ENCODE measurements around the gene RACGAP1. TPM values are rescaled to one million over a fixed set of nuclear protein-coding genes. Genes with fewer than 3 reads are reported as not detected.

RACGAP1 gene
- polyA plus RNA-seq, 1 of the 3 experiments (the other 2 are of a cell fraction), result 21.5 TPM

DNA sequence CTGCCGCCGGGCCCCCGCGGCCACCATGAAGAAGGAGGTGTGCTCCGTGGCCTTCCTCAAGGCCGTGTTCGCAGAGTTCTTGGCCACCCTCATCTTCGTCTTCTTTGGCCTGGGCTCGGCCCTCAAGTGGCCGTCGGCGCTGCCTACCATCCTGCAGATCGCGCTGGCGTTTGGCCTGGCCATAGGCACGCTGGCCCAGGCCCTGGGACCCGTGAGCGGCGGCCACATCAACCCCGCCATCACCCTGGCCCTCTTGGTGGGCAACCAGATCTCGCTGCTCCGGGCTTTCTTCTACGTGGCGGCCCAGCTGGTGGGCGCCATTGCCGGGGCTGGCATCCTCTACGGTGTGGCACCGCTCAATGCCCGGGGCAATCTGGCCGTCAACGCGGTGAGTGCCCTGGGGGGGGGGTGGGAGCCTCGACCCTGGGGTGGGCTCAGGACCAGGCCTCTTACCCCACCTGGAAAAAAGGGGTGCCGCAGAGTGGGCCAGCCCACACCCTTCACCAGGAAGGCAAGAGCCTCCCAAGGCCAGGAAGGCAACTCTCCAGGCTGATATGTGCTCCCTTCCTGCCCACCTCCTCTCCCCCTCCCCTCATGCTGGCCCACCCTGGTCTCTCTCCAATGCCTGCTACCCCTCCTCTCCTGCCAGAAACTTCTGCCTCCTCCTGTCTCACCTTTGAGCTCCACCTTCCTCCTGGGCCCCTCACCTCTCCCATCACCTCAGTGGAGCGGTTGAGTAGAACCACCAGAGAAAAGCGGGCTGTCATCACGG lies 63.1 kb downstream of the RACGAP1 start:
- no peak for DNase-seq
- Histone ChIP-seq H3K27ac (ENCODE audit: low read depth in 2 of 2, low read length in 1 of 2) (no peak overlapping the region), H3K4me1 (ENCODE audit: control insufficient read depth in 1 of 2, insufficient read depth in 2 of 2, low read depth in 1 of 2, low read length in 1 of 2) (peaks cover 8 to 19% of the 10 kb centered on the region in 2 experiments; a peak in 3 of 4 replicates), H3K9me3 (no peaks in the 10 kb centered on the region), H3K4me2 (peak overlapping the region; percentile 63; the same call in 1 of the 2 replicates), H3K4me3 (ENCODE audit: low read depth in 2 of 2, low read length in 1 of 2) (no peak overlapping the region), H2AFZ (ENCODE audit: low read depth) (no peak overlapping the region), H3K36me3 (replicated peaks in 1 of 2; ENCODE audit: control insufficient read depth in 1 of 2, insufficient read depth in 2 of 2, low read length in 1 of 2) (no peaks in the 10 kb centered on the region), H3K27me3 (ENCODE audit: insufficient read depth) (no peaks in the 10 kb centered on the region), H3F3A (replicated peaks; ENCODE audit: insufficient read depth) (no peaks in the 10 kb centered on the region), H3K9me2 (no peaks in the 10 kb centered on the region), H3K9ac (no peak overlapping the region), H3K79me2 (ENCODE audit: insufficient read depth) (no peaks in the 10 kb centered on the region), H4K20me1 (ENCODE audit: insufficient read depth) (no peaks in the 10 kb centered on the region)
- ChIA-PET CTCF (interaction anchor here (1.0 to 20.3 kb wide), 10 partner anchors 16 to 214 kb away, joined by 3 to 1401 read pairs (median 8); partner anchors contain the start of genes ASIC1 and COX14), POLR2A (no interaction called here)
- TF ChIP-seq JUND (IDR thresholded peaks at IDR 0.05) (no peak), EP300 (IDR thresholded peaks at IDR 0.05; ENCODE audit: borderline replicate concordance in 1 of 2, low read depth in 1 of 2, low read length in 1 of 2) (no peak), FOXJ3 (CRISPR knock-in tag; IDR thresholded peaks at IDR 0.05) (no peak), NFIC (IDR thresholded peaks at IDR 0.05; ENCODE audit: borderline replicate concordance) (no peak), POLR2AphosphoS5 (IDR thresholded peaks at IDR 0.05; ENCODE audit: low read depth, low read length) (no peak), FOSL2 (IDR thresholded peaks at IDR 0.05; ENCODE audit: borderline replicate concordance, low read depth) (no peak)
- 98% methylated on average over 19 of the region's 37 CpGs for WGBS (ENCODE audit: low lambda C conversion rate)

DNA sequence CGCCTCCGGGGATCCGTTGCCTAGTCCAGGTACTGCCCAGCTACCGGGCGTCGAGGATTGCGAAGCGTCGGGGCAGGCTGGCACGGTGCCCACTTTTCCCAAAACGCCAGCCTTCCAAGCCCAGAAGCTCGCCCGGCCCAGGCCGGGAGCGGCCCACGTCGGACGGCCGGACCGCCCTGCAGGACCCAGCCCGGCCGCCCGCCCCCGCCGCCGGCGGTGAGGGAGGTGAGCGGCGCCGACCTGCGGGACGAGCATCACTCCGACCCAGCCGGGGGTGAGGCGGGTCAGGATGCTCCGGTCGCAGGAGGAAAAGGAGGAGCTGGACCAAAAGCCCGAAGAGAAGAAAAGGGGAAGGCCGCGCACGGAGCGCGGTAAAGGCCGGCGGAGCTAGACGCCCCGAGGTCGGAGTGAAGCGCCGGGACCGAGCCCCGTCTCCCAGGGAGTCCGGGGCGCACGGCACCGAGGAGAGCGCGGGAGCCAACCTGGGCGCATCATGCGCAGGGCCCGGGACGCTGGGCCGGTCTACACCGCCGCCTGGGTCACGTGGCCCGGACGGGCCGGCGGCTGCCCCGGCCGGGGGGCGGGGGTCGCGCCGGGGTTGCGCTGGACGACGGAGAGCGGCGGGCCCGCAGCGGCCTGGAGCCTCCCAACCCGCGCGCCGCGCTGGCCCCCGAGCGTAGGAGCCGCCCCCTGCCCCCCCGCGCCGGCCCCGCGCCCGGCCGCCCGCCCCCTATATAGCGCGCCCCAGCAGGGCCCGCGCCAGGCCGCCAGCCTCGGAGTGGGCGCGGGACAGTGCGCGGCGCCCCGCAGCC lies 64.0 kb downstream of the RACGAP1 start, which contains the start of gene AQP5:
TSS of gene AQP5 (plus strand) at position 762 of the 812 bp plus-strand sequence. CDS start 146 bp downstream, outside the sequence.
- H3K36me3 ChIP-seq (replicated peaks in 1 of 2; ENCODE audit: control insufficient read depth in 1 of 2, insufficient read depth in 2 of 2, low read length in 1 of 2), result no peaks in the 10 kb centered on the region
- CTCF ChIA-PET, result interaction anchor here (1.1 to 20.3 kb wide), 6 partner anchors 15 to 215 kb away, joined by 3 to 1401 read pairs (median 22); partner anchors contain the start of genes ASIC1 and COX14
- no peaks in the 10 kb centered on the region for H3K9me2 ChIP-seq
- H3K4me2 ChIP-seq, result peak within 1 kb of the TSS; percentile 63; the same call in 1 of the 2 replicates
- no peak within 1 kb of the TSS; a peak in 1 of 4 replicates for H3K4me3 ChIP-seq (ENCODE audit: low read depth in 2 of 2, low read length in 1 of 2)
- no peak within 1 kb of the TSS for H2AFZ ChIP-seq (ENCODE audit: low read depth)
- POLR2A ChIA-PET, result no interaction called here
- H3K27ac ChIP-seq (ENCODE audit: low read depth in 2 of 2, low read length in 1 of 2), result no peak within 1 kb of the TSS
- peak; percentile 81 for DNase-seq
- WGBS (ENCODE audit: low lambda C conversion rate), result 49% methylated on average over 33 of the region's 111 CpGs
- no peak within 1 kb of the TSS for H3K9ac ChIP-seq
- H3K4me1 ChIP-seq (ENCODE audit: control insufficient read depth in 1 of 2, insufficient read depth in 2 of 2, low read depth in 1 of 2, low read length in 1 of 2), result peaks cover 3 to 19% of the 10 kb centered on the region in 2 experiments; a peak in 3 of 4 replicates
- H3F3A ChIP-seq (replicated peaks; ENCODE audit: insufficient read depth), result no peaks in the 10 kb centered on the region
- no peaks in the 10 kb centered on the region for H3K9me3 ChIP-seq
- H3K27me3 ChIP-seq (ENCODE audit: insufficient read depth), result no peaks in the 10 kb centered on the region
- no peaks in the 10 kb centered on the region for H3K79me2 ChIP-seq (ENCODE audit: insufficient read depth)
- TF ChIP-seq JUND (IDR thresholded peaks at IDR 0.05), result no peak
- TF ChIP-seq EP300 (IDR thresholded peaks at IDR 0.05; ENCODE audit: borderline replicate concordance in 1 of 2, low read depth in 1 of 2, low read length in 1 of 2), result no peak
- TF ChIP-seq FOSL2 (IDR thresholded peaks at IDR 0.05; ENCODE audit: borderline replicate concordance, low read depth), result no peak
- TF ChIP-seq RAD21 (IDR thresholded peaks at IDR 0.05; ENCODE audit: low read length), result no peak
- TF ChIP-seq, protein P1, sequence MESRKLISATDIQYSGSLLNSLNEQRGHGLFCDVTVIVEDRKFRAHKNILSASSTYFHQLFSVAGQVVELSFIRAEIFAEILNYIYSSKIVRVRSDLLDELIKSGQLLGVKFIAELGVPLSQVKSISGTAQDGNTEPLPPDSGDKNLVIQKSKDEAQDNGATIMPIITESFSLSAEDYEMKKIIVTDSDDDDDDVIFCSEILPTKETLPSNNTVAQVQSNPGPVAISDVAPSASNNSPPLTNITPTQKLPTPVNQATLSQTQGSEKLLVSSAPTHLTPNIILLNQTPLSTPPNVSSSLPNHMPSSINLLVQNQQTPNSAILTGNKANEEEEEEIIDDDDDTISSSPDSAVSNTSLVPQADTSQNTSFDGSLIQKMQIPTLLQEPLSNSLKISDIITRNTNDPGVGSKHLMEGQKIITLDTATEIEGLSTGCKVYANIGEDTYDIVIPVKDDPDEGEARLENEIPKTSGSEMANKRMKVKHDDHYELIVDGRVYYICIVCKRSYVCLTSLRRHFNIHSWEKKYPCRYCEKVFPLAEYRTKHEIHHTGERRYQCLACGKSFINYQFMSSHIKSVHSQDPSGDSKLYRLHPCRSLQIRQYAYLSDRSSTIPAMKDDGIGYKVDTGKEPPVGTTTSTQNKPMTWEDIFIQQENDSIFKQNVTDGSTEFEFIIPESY (IDR thresholded peaks at IDR 0.05; ENCODE audit: borderline replicate concordance, low read depth), result no peak
- no peak for TF ChIP-seq TAF1 (IDR thresholded peaks at IDR 0.05; ENCODE audit: borderline replicate concordance, low read depth, low read length)
- TF ChIP-seq, protein P2, sequence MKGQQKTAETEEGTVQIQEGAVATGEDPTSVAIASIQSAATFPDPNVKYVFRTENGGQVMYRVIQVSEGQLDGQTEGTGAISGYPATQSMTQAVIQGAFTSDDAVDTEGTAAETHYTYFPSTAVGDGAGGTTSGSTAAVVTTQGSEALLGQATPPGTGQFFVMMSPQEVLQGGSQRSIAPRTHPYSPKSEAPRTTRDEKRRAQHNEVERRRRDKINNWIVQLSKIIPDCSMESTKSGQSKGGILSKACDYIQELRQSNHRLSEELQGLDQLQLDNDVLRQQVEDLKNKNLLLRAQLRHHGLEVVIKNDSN (IDR thresholded peaks at IDR 0.05; ENCODE audit: borderline replicate concordance, low read depth), result no peak
- no peaks in the 10 kb centered on the region for H4K20me1 ChIP-seq (ENCODE audit: insufficient read depth)
